GM12801 (cell line): ENCODE data around the gene SERPINA4.

Experiments used
- TF ChIP-seq, protein P1 (sequence below): IDR thresholded peaks from one replicate; pipeline ENCODE4 v1.5.1; 2011; ENCODE audit warnings: control low read depth; ENCODE audit not compliant: insufficient read length; ENCODE audit errors: extremely low read depth

Gene SERPINA4

DNA sequence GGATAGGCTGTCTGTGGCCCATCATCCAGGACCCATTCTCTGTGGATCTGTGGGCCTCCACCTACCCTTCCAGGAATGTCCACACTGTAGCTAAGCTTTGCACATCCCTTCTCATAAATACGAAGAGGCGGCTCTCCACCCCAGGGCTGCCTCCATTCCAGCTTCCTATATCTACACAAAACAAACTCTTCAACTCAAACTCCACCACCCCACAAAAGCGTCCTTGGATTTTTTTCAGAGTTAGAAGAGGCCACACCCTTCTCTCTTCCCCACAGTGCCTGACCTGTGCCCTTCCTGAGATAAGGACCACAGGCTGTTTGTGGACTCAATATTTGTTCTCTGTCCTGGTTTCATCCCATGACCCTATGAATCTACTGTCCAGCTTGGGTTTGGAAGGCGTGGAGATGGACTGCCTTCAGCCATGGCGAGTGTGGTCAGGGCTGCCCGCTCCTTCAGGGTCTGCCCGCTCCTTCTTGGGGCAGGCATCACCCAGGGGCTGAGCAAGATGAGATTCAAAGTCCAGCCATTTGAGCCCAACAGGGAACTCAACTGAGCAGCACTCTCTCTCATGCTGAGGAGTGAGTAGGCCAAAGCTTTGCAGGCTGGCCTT, 39.0 kb upstream of the SERPINA4 start:
- TF ChIP-seq, protein P1, sequence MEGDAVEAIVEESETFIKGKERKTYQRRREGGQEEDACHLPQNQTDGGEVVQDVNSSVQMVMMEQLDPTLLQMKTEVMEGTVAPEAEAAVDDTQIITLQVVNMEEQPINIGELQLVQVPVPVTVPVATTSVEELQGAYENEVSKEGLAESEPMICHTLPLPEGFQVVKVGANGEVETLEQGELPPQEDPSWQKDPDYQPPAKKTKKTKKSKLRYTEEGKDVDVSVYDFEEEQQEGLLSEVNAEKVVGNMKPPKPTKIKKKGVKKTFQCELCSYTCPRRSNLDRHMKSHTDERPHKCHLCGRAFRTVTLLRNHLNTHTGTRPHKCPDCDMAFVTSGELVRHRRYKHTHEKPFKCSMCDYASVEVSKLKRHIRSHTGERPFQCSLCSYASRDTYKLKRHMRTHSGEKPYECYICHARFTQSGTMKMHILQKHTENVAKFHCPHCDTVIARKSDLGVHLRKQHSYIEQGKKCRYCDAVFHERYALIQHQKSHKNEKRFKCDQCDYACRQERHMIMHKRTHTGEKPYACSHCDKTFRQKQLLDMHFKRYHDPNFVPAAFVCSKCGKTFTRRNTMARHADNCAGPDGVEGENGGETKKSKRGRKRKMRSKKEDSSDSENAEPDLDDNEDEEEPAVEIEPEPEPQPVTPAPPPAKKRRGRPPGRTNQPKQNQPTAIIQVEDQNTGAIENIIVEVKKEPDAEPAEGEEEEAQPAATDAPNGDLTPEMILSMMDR: no peak

DNA sequence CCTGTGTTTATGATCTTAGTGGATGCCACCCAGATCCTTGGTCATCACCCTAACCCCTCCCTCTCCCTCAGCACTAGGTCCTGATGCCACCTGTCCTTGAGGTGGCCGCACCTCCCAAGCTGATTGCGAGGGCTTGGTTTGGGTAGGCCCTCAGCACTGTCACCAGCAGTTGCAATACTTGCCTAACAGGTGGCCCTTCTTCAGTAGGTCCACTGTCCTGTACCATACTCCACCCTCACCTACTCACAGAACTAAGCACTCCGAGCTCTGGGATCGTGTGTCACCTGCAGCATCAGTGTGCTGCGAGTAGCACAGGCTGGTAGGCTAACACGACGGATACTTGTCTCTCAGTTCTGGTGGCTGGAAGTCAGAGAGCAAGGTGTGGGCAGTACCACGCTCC, 38.0 kb upstream of the SERPINA4 start:
- TF ChIP-seq, protein P1: no peak

DNA sequence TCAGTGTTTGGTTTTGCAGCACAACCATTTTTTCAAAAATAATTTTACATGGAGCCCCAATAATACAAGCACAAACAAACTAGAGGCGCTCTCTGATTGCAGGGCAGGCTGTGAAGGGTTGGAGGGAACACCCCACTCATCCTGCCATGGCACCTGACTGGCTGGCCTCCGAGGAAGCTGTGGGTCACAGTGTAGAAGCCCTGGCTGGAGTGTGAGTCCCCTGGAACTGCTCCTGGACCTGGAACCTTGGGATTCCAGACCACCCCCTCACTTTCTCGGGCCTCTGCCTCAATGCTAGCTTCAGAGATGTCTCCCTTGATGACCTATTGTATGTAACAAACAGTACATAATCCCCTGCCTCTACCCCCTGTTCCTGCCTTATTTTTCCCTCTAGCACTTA, 37.1 kb upstream of the SERPINA4 start:
- TF ChIP-seq, protein P1: no peak

DNA sequence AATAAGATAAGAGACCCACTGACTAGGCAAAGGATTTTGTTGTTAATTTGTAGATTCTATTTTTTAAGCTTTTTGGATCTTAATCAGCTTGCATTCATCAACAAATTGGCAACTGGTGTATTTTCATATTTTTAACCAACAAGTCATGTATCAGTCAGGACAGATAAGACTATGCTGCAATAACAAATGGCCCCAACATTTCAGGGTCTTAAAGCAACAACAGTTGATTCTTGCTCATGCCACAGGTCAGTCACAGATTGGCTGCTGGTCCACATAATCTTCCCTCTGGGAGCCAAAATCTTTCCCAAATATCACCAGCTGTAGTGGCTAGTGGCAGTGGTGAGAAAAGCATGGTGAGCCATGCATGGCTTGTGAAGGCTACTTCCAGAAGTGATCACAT, 30.1 kb upstream of the SERPINA4 start:
- TF ChIP-seq, protein P1: no peak

DNA sequence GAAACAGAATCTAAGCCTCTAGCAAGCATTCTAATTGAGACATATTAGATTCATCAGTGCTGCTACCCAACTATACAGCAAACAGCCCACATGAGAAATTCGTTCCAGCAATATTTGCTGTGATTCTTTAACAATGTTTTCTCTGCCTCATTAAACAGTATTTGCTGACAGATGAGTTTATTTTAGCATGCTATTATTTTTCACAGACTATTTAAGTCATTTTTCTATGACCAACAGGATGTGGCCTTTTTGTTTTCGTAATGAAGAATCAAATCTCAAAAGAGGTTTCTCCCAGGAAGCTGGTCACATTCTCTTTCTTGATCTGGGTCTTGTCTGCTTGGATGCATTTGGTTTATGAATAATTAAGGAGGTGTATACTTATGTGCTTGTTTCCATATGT, 28.8 kb upstream of the SERPINA4 start:
- TF ChIP-seq, protein P1: no peak

DNA sequence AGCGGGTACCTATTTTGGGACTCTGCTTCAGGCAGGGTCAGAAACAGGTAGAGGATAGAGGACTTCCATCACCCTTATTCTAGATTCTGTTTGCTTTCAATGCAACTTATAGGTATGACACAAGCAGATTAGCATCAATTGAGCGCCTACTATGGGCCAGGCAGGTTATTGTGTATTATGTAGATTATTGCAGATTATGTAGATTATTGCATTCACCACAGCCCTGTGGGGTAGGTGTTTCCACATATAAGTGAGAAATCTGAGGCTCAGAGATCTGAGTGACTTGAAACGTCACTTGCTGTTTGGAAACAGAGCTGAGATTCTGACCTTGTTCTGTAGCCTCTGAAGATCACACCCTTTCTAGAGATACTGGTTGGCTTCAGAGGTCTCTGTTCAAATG, 25.7 kb upstream of the SERPINA4 start:
- TF ChIP-seq, protein P1: no peak

DNA sequence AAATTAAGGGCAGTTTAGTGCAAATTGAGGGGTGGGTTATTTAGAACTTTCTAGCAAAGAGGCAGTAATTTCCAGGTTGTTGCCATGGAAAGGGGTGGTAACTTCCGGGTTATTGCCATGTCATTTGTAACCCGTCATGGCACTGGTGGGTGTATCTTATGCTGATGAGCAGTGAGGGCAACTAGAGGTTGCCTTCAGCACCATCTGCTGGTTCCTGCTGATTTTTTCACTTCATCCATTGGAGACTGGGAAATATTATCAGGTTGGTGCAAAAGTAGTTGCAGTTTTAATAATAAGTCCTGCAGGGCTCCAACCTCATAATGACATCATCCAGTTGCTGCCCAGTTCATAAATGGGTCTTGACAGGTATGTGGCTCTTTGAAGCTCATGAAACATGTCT, 24.4 kb upstream of the SERPINA4 start:
- TF ChIP-seq, protein P1: no peak
